Activated gamma-delta T cell (primary cell): ENCODE measurements around the gene IL26.
"Not testable (repeated sequence)": the region's sequence is repeated elsewhere in the genome, so short reads cannot be mapped to it uniquely, and the experiment has no call there.

Experiments used
- DNase-seq: peaks from one replicate; lab custom pipeline; 2025; lab: John Stamatoyannopoulos, UW

The IL26 gene

GRCh38 chr12:68240079-68240478 lies 14.5 kb upstream of the IL26 start:
- no peak for DNase-seq

- DNase-seq = no peak
Observed at GRCh38 chr12:68239309-68239982, 13.8 kb upstream of the IL26 start.

- no peak for DNase-seq
Observed at GRCh38 chr12:68237619-68238018, 12.0 kb upstream of the IL26 start.

GRCh38 chr12:68237078-68237477 lies 11.5 kb upstream of the IL26 start:
- DNase-seq = no peak

- no peak for DNase-seq
Observed at GRCh38 chr12:68236421-68237059, 10.9 kb upstream of the IL26 start.

- no peak for DNase-seq
Observed at GRCh38 chr12:68235576-68235975, 10.0 kb upstream of the IL26 start.

GRCh38 chr12:68234140-68234539 lies 8.5 kb upstream of the IL26 start:
- no peak for DNase-seq

- DNase-seq = no peak
Observed at GRCh38 chr12:68233498-68233897, 7.9 kb upstream of the IL26 start.

GRCh38 chr12:68231691-68232090 lies 6.1 kb upstream of the IL26 start:
- no peak for DNase-seq

- DNase-seq = no peak
Observed at GRCh38 chr12:68231229-68231628, 5.6 kb upstream of the IL26 start.

GRCh38 chr12:68229956-68230355 lies 4.3 kb upstream of the IL26 start:
- DNase-seq = no peak

GRCh38 chr12:68227356-68227755 lies 1.7 kb upstream of the IL26 start:
- DNase-seq = no peak

GRCh38 chr12:68224613-68225285 lies 861 bp downstream of the IL26 start:
- DNase-seq = no peak

- no peak for DNase-seq
Observed at GRCh38 chr12:68223067-68223747, 2.4 kb downstream of the IL26 start.

GRCh38 chr12:68222326-68222725 lies 3.3 kb downstream of the IL26 start:
- no peak for DNase-seq

GRCh38 chr12:68221497-68221896 lies 4.1 kb downstream of the IL26 start:
- DNase-seq = no peak

GRCh38 chr12:68210875-68211274 lies 14.7 kb downstream of the IL26 start:
- DNase-seq = no peak

- DNase-seq = not testable (repeated sequence)
Observed at GRCh38 chr12:68209048-68209728, 16.4 kb downstream of the IL26 start.

- DNase-seq = no peak
Observed at GRCh38 chr12:68207276-68207675, 18.3 kb downstream of the IL26 start.

- no peak for DNase-seq
Observed at GRCh38 chr12:68206446-68206845, 19.2 kb downstream of the IL26 start.

GRCh38 chr12:68203460-68203875 lies 22.1 kb downstream of the IL26 start:
- no peak for DNase-seq

GRCh38 chr12:68200854-68201253 lies 24.8 kb downstream of the IL26 start:
- no peak for DNase-seq
